Cerebellar nuclear complex (tissue), 1 donor: ENCODE data around the gene DDIT4.
A peak's percentile ranks its signal among the peaks of the same experiment; 100 is the strongest.
"Not testable (repeated sequence)": the region's sequence is repeated elsewhere in the genome, so short reads cannot be mapped to it uniquely, and the experiment has no call there.

ENCODE experiments used
- DNase-seq, 2 experiments: peaks; one replicate each; lab custom pipeline; 2025; lab: John Stamatoyannopoulos, UW

DDIT4 gene

GRCh38 chr10:72267819-72268399 is 5.8 kb upstream of the DDIT4 start:
- no peak for DNase-seq

- DNase-seq: not testable (repeated sequence)
Measured at GRCh38 chr10:72268475-72269200, 5.1 kb upstream of the DDIT4 start.

DNA sequence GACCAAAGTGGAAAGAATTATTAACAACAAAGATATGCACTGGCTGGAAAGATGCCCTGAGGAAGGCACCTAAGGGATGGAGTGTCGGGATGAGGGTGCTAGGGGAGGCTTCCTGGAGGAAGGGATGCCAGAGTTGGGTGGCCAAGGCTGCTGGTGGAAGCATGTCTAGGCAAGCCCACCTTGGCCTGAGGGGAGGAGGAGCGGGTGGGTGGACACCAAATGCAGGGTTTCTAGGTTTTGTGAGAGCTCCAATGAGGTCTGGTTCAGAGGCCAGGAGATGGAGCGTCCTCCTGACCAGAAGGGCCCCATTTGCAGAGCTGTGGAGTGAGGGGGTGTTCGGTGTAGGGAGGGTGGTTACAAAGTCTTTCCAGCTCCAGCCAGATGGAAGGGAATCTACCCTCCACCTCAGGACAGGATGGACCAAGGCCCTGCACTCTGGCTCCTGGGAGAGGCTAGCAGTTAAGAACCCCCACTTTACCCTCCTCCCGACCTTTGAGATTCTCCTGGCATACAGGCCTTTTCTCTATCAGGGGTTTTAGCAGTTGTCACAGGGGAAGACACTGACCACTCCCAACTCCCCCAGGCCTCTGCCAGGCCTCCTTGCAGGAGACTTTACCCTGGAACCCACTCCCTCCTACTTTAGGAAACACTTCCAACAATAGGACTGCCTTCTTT is 3.0 kb upstream of the DDIT4 start:
- DNase-seq: no peak

GRCh38 chr10:72272689-72273409 is 875 bp upstream of the DDIT4 start:
- DNase-seq: peak; percentile 75 to 87

- no peak for DNase-seq
Measured at GRCh38 chr10:72274213-72274729, 547 bp downstream of the DDIT4 start.

DNA sequence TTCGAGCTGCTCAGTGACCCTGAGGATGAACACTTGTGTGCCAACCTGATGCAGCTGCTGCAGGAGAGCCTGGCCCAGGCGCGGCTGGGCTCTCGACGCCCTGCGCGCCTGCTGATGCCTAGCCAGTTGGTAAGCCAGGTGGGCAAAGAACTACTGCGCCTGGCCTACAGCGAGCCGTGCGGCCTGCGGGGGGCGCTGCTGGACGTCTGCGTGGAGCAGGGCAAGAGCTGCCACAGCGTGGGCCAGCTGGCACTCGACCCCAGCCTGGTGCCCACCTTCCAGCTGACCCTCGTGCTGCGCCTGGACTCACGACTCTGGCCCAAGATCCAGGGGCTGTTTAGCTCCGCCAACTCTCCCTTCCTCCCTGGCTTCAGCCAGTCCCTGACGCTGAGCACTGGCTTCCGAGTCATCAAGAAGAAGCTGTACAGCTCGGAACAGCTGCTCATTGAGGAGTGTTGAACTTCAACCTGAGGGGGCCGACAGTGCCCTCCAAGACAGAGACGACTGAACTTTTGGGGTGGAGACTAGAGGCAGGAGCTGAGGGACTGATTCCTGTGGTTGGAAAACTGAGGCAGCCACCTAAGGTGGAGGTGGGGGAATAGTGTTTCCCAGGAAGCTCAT is 1.1 kb downstream of the DDIT4 start:
- peak in 1 of 2 experiments; percentile 52 for DNase-seq

DNA sequence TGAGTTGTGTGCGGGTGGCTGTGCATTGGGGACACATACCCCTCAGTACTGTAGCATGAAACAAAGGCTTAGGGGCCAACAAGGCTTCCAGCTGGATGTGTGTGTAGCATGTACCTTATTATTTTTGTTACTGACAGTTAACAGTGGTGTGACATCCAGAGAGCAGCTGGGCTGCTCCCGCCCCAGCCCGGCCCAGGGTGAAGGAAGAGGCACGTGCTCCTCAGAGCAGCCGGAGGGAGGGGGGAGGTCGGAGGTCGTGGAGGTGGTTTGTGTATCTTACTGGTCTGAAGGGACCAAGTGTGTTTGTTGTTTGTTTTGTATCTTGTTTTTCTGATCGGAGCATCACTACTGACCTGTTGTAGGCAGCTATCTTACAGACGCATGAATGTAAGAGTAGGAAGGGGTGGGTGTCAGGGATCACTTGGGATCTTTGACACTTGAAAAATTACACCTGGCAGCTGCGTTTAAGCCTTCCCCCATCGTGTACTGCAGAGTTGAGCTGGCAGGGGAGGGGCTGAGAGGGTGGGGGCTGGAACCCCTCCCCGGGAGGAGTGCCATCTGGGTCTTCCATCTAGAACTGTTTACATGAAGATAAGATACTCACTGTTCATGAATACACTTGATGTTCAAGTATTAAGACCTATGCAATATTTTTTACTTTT is 1.8 kb downstream of the DDIT4 start:
- DNase-seq: no peak

DNA sequence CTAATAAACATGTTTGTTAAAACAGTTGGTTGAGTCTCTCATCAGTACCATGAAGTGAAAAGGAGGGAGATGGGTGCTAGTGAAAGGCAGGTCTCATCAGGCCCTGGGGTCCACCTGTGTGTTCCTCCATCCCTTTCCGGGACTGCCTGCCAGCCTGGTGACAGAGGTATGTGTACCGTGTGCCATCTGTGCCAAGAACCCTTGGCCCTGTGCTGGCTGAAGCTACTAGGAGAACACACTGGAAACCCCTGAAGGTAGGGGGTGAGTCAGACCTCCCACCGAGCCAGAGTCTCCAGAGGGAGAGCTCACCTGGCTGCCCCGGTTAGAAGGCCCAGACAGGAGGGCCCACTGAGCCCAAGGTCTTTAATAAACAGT is 2.3 kb downstream of the DDIT4 start:
- DNase-seq: no peak

GRCh38 chr10:72276421-72277339 is 3.0 kb downstream of the DDIT4 start:
- no peak for DNase-seq

DNA sequence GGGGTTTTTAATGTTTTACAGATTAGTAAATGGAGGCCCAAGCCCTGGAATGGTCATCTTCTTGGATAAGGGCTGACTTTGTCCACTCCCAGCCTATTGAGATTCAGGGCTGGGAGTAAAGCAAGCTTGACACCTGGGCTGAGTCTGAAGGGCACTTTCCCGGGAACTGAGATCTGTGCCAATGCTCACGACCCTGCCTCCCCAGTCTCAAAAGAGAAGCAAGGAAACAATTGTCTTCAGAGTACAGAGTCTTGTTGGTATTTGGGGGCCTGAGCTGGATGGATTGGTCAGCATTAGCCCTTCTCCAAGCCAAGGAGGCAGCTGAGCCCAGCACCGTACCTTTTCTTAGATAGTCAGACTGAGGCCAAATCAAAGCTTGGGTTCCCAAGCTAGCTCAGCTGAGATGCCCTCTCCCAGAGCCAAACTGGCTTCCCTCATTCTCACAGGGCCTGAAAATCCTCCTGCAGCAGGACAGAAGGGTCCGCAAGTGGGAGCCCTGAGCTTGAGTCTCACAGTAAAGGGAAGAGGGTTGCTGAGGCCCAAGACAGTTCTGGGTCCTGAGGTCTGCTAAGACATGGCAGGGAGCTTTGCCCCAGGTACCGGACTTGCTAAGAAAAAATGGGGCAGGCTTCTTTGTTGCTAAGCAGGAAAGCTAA is 3.7 kb downstream of the DDIT4 start:
- DNase-seq: no peak

GRCh38 chr10:72277996-72278667 is 4.4 kb downstream of the DDIT4 start:
- no peak for DNase-seq

DNA sequence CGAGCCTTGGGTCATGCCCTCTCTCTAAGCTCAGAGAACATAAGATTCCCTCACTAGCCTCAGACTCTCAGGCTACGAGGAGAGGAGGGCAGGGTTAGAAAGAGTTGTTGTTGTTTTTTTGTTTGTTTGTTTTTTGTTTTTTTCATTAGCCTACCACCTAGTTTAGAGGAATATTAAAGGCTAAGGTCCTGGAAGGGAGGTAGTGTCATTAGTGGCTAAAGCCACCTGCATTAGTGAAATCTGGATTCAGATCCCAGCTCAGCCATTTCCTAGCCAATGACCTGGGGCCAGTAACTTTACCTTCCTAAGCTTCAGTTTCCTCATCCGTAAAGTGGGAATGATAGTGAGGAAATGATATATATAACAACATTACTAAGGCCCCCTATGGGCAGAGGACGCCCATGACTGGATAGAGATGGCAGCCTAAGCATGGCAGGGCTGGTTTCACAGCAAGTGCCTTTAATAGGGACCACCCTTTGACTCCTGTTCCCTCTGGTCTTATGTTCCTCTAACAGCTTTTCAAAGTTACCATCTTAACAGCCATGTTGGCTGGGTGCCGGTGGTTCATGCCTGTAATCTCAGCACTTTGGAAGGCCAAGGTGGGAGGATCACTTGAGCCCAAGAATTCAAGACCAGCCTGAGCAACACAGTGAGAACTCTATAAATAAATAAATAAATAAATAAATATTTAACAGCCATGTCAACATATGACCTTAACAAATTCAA is 5.1 kb downstream of the DDIT4 start:
- DNase-seq: no peak

GRCh38 chr10:72279587-72279986 is 5.9 kb downstream of the DDIT4 start:
- not testable (repeated sequence) for DNase-seq

DNA sequence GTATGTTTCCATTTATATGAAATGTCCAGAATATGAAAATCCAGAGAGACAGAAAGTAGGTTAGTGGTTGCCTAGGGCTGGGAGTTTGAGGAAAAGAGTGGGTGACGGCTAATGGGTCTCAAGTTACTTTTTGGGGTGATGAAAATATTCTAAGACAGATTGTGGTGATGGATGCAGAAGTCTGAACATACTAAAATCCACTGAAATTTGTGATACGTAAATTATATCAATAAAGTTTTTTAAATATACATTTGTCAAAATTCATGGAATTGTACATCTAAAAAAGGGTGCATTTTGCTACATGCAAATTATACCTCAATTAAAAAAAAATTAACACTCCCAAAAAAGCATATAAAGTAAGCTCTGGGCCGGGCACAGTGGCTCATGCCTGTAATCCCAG is 9.4 kb downstream of the DDIT4 start:
- no peak for DNase-seq

- no peak for DNase-seq
Measured at GRCh38 chr10:72285972-72286521, 12.3 kb downstream of the DDIT4 start.

- no peak for DNase-seq
Measured at GRCh38 chr10:72291019-72291532, 17.4 kb downstream of the DDIT4 start.

DNA sequence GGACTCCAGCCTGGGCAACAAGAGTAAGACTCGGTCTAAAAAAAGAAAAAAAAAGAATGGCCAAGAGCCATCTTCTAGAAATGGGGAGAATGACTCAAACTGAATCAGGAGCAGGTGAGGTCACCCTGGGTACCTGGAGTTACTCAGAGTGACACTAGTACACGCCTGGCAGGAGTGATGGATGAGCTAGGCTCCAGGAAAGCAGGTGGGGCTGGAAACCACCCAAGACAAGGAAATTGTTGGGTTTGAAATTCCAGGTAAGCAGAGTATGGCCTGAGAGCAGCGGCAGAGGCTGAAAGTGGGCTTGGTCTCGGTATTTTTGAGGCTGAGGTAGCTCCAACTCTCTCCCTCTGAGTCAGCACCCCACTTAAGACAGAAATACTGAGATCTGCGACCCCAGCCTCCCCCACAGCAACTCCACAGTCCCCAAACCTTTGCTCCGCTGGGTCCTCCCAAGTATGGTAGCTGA is 18.5 kb downstream of the DDIT4 start:
- DNase-seq: no peak
